Ureter (tissue), 1 donor: ENCODE measurements around the gene CGB5. TPM values are rescaled to one million over a fixed set of nuclear protein-coding genes. Genes with fewer than 3 reads are reported as not detected.
"Not testable (repeated sequence)": the region's sequence is repeated elsewhere in the genome, so short reads cannot be mapped to it uniquely, and the experiment has no call there.

ENCODE experiments used
- DNase-seq: peaks from one replicate; pipeline ENCODE4 v3.0.0-alpha.2; 2020; ENCODE audit warnings: low spot score
- total RNA-seq: library from RNA; stranded (reverse); gene quantifications from one replicate; pipeline ENCODE4 v1.2.4, GENCODE V29; 2023
- donor health status: DM: yes; HTN: yes; CAD: no.

The CGB5 gene
- total RNA-seq, 1 donor from 2014 or later: 1.1 TPM

DNA sequence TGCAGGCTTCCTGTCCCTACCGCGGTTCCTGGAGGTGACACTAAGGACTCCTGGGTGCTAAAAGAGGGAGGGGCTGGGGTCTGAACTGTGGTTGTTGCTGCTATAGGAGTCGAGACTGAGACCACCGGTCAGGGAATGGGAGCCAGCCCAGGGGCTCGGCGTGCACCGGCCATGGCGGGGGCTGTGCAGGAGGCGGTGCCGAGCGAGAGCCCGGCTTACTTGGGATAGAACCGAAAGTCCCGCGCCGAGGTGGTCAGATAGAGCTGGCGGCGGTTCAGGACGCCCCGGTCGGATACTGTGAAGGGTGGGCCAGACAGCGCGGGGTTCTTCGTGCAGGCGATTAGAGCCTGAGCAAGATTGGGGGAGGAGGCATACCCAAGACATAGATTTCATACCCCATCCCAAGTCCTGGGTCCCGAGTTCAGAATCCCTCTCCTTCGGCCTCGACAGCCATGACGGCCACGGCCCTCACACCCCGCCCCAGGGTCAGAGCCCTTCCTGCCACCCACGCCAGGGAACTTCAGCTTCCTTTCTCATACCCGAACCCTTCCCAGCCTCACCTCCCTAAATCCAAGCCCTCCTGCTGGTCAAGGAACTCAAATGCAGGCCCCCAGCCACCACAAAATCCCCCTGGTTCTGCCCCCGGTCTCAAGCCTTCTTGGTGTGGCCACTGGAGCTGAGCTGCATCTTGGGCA lies 13.4 kb downstream of the CGB5 start:
- DNase-seq: not testable (repeated sequence)

DNA sequence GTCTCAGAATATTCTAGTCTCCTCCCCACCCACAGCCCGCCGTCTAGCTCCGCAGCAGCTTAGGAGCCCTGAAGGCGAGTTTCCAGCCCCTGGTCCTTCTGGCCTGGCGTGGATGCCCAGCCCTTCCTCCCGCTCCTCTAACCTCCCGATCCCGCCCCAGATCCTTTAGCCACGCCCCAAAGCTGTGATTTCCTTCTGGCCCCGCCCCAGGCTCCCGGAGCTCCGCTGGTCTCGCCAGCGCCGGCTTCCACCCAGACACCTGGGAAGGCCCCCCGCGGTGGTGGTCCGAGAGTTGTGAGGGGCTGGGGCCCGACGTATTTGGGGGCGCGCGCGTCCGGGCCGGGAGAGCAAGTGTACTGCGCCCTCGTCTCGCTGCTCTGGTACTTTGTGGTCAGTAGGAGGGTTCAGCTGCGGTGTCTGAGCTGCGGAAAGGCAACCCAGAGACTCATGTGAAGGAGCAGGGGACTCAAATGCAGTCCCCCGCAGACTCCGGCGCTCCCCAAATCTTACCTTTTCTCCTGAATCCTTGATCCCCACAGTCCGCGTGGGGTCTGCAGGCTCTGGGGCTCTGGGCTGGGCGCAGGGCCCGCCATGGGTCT lies 14.1 kb downstream of the CGB5 start, which contains the start of gene CGB7:
Gene CGB7 (minus strand): TSS at position 114 of the 599 bp plus-strand sequence. CDS start 2,374 bp downstream, outside the sequence.
- DNase-seq: peak; percentile 82

DNA sequence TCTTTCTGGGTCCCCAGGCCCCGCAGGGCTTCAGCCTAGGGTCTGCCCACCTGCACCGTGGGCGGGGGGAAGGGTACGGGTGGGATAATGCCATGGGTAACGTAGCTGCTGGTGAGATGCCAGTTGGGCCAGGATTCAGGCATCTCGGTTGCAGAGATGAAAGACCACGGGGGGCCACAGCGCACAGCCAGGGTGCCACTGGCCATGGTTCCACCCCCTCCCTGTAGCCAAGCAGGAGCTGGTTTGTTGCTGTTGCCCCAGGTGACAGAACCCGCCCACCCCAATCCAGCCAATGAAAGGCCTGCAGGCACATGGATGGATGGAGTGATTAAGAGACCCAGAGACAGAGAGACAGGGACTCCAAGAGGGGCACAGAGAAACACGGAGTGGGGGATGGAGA lies 14.9 kb downstream of the CGB5 start:
- DNase-seq: no peak

DNA sequence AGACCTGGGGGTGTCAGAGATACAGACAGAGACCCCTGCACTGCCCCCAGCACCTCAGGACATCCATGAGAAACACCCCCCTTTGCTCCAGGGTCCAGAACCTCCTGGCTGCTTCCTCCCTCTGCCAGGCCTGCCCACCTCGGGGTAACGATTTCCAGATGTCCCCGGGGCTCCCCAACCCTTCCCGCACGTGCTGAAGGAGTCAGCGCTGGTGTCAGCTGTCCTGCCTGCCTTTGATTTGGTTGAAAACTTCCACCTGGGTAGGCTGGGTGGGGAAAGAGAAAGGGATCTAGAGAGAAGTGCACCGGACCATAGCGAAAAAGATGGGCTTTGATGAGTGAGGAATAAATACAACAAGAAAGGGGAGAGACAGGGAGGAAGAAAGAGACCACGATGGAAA lies 15.4 kb downstream of the CGB5 start:
- DNase-seq: no peak

DNA sequence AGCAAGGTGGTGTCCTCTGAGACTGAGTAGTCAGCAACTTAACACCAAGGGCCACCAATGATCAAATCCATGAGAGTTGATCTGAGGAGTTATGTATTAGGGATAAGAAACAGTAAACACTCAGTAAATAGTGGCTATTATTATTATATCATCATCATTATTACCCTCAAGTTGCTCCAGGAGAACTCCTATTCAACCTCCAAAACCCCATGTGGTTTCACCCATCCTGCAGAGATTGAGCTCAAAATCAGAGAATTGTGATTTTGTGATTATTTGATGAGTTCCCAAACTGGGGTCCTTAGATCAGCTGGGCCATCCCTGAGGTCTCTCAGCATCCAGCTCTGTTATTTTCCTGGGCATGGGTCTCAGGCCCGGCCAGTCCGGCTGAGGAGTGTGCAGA lies 17.4 kb downstream of the CGB5 start:
- DNase-seq: no peak

DNA sequence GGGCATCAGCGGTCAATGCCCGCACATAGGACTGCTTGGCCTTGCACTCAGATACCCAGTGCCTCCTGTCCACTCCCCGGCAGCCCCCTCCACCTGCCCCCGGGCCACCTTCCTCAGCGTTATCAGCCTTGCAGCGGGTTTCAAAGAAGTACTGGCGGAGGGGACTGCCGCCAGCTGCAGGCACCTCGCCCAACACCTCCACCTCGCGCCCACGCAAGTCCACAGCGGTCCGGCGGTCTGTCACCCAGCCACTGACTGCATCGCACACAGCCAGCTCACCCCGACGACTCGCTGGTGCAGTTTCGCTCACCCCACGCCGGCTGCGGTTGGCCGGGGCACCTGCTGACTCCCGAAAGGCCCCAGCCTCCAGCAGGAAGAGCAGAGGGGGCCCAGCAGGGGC lies 17.8 kb downstream of the CGB5 start:
- DNase-seq: no peak

DNA sequence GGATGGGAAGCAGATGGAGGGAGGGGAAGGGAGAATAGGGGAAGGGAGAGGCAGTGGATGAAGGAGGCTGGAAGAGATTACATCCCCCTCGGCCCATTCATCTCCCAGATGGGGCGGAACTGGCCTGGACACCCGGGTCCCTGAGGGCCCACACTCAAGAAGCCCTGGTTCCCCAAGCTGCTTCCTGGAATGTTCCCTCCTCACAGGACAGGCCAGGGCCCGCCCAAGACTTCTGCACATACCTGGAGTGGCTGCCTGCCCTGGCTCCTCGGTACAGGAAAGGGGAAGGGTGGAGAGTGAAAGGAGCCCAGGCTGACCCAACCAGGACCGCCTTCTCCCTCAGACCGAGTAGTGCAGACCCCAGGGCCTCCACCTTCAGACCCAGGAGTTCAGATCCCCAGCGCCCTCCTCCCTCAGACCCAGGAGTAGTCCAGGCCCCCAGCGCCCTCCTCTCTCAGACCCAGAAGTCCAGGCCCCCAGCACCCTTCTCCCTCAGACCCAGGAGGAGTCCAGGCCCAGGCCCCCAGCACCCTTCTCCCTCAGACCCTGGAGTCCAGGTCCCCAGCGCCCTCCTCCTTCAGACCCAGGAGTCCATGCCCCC lies 20.5 kb downstream of the CGB5 start:
- peak; percentile 79 for DNase-seq

DNA sequence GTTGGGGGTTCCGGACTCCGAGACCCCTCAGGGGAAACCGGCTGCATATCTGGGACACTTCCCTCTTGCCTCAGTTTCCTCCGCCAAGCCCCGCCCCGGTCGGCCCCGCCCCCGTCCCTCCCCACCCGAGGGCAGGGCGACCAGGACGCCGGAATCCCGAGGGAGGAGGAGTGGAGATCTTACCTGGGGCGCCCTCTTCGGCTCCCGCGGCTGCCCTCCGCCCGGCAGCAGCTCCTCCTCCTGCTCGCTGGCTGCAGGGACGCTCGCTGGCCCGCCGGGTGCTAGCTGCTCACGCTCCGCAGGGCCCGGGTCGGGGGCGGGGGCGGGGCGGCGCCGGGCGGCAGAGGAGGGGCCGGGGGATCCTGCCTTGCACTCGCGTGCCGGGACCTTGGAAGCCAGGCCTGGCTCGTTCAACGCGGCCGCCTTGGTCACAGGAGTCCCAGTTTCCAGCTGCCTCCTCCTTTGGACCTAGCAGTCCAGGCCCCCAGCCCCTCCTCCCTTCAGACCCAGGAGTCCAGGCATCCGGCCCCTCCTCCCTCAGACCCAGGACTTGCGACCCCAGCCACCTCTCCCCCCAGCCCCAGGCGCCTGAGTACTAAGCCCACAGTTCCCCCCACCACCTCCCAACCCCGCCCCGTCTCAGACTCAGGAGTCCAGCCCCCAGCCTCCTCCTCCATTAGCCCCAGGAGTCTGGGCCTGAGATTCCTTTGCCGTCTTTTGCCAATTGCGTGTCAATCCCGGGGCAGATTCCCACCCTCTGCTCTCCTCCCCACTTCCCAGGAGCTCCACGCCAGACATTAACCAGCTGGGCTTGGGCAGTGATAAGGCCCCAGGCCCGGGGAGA lies 21.3 kb downstream of the CGB5 start, which contains the start of gene NTF4:
Gene NTF4 (minus strand): TSS at position 51 of the 844 bp plus-strand sequence. CDS start 2,821 bp downstream, outside the sequence.
- no peak for DNase-seq

DNA sequence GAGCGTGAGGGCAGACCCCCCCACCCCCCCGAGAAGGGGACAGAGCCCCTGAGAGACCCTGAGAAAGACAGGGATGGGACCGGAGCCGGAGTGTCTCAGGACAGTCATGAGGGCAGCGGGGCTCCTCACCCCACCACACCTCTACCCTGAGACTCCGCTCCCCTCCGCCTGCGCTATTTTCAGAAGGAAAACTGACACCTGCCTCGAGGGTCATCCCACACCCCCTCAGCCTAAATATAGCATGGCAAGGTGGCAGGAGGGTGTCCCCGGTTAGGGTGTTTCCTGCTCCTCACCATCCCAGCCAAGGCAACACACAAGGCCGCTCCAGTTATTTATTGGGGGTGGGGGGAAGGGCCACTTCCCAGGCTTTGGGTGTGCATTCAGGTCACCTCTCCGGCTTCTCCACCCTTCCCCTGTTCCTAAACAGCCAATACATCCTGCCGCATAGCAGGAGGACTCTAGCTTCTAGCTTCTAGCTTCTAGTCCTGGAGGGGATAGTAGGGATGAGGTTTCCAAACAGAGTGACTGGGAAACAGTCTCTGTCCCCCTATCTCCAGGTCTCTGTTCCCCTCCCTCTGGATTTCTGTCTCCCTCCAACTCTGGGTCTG lies 22.4 kb downstream of the CGB5 start:
- DNase-seq: no peak

DNA sequence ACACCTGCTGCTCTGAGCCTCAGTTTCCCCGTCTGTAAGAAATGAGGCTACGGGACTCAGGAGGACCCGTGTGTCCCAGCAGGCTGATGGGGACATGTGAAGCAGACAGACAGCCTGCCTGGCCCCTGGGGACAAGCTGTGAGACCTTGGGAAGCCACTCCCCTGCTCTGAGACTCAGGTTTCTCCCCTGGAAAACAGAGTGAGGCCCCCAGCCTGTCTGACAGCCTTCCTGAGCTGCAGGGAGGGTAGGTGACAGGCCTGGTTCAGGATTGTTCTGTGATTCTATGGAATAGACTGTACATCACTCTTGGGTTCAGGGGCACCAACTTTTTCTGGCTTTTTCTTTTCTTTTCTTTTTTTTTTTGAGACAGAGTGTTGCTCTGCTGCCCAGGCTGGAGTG lies 23.9 kb downstream of the CGB5 start:
- DNase-seq: no peak

DNA sequence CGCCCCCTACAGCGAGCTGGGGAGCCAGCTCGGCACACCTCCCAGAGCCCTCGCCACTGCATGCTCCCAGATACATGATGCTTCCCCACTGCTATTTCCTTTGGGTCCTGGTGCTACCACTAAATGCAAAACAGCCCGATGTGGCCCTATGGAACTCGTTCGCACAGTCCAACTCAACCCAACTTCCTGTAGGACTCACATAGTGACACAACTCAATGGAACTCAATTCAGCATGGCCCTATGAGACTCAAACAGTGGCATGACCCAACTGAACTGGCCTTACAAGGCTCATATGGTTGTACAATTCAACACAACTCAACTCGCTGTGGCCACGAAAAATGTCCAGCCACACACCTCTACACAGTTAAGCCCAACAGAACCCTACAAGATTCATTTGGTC lies 25.4 kb downstream of the CGB5 start:
- DNase-seq: no peak

DNA sequence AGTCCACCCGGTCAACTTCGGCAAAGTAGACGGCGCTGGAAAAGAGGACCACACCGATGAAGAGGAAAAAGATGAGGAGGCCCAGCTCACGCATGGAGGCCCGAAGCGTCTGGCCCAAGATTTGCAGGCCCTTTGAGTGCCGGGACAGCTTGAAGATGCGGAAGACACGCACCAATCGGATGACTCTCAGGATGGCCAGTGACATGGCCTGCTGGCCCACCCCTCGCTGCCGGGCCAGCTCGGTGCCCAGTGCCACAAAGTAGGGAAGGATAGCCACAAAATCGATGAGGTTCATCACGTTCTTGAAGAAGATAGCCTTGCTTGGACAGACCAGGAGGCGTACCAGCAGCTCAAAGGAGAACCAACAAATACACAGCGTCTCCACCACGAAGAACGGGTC lies 26.8 kb downstream of the CGB5 start:
- no peak for DNase-seq

DNA sequence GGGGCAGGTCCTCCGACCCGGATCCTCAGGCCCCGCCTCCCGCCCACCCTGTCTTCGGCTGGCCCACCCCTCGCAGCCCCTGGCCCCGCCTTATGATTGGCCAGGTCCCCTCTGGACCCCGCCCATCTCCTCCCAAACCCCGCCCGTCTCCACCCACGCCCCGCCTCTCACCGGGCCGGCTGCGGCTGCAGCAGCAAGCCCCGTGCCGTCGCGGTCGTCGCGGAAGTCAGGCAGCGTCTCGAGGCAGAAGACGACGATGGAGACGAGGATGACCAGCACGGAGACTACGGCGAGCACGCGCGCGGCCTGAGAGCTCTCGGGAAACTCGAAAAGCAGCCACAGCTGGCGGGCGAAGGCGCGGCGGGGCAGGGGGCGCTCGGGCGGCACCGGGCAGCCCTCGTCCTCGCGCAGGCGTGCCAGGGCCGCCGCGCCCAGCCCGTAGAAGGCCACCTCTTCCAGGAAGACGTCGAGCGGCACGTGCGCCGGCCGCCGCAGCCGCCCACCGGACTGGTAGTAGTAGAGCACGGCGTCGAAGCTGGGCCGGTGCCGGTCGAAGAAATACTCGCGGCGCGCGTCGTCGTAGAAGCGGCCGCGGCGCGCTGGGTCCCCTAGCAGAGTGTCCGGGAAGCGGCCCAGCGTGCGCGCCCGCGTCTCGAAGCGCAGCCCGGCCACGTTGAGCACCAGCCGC lies 28.4 kb downstream of the CGB5 start:
- no peak for DNase-seq

DNA sequence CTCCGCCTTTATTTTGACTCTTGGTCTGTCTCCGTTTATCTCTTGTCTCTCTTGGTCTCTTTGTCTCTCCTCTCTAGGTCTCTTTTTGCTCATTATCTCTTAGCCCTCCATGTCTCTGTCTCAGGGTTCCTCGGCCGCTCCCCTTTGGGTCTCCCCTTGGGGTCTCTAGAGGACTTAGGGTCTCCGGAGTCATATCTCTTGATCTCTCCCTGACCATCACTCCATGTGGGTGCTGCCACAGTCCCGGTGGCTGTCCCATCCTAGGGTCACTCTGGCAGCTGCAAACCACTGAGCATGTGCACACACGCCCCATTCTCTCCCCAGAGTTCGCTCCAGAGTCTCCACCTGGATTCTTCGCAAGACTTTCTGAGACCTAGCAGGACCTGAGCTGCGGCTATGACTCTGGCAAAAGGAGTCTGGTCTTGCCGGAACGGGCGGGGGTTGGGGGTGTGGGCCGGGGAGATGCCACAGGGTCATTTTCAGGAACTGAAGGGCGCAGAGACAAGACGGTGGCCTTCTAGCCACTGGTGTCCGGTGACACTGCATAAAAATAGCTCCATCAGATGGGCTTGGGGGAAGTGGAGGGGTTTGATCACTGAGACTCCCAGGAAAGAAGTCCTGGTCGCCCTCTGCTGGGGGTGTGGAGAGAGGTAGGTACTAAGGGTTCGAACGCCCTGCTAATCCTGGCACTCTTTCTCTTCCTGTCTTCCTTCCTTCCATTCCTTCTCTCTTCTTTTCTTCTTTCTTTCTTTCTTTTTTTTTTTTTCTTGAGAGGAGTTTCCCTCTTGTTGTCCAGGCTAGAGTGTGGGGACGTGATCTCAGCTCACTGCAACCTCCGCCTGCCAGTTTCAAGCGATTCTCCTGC lies 30.1 kb downstream of the CGB5 start:
- no peak for DNase-seq

DNA sequence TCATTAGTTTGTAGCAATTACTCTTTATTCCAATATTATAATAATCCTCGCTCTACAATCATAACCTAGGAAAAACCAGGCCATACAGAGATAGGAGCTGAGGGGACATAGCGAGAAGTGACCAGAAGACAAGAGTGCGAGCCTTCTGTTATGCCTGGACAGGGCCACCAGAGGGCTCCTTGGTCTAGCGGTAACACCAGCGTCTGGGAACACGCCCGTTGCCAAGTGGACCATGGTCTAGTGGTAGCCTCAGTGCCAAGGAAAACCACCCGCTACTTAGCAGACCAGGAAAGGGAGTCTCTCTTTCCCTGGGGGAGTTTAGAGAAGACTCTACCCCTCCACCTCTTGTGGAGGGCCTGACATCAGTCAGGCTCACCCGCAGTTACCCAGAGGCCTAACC lies 31.2 kb downstream of the CGB5 start:
- DNase-seq: not testable (repeated sequence)

DNA sequence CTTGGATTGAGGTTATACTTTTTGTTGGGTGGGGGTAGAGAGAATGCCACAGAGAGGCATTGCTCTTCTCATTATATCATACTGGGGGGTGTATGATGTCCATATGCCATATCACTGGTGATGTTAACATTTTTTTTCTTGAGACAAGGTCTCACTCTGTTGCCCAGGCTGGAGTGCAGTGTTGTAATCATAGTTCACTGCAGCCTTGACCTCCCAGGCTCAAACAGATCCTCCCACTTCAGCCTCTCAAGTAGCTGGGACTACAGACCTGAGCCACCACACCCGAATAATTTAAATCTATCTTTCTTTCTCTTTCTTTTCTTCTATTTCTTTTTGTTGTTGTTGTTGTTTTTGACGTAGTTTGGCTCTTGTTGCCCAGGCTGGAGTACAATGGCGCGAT lies 36.7 kb downstream of the CGB5 start:
- no peak for DNase-seq

DNA sequence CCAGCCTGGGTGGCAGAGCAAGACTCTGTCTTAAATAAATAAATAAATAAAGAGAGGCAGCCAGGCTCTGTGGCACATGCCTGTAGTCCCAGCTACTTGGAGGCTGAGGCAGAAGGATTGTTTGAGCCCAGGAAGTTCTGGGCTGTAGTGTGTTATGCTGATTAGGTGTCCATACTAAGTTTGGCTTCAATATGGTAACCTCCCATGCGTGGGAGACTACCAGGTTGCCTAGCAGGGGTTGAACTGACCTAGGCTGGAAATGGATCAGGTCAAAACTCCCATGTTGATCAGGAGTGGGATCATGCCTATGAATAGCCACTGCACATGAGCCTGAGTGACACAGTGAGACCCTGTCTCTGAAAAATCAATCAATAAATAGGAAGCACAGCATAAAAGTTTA lies 37.6 kb downstream of the CGB5 start:
- DNase-seq: no peak

DNA sequence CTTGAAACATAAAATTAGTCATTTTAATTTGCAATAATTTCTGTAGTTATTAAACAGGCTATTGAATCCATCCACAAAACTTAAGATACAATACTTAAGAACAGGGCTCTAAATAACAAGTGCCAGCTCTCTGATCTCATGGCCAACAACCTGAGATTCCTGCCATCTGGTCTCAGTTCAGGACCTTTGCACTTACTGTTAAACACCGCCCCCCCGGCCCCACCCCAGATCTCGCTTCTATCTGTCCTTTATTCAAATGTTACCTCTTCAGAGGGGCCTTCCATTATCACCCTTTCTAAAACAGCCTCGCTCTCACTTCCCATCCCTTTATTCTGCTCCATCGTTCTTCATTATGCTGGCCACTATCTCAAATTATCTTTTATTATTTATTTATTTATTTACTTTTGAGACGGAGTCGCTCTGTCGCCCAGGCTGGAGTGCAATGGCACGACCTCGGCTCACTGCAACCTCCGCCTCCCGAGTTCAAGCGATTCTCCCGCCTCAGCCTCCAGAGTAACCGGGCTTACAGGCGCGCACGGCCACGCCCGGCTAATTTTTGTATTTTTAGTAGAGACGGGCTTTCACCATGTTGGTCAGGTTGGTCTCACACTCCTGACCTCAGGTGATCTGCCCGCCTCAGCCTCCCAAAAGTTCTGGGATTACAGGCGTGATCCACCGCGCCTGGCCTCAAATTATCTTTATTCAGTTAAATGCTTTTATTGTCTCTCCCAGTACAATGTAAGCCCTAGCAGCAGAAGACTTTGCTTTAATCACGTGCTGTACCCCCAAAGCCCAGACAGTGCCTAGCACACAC lies 40.8 kb downstream of the CGB5 start:
- DNase-seq: no peak
